GM12873 (cell line): Measurements from ENCODE around the gene RIMKLB.
A peak's percentile ranks its signal among the peaks of the same experiment; 100 is the strongest.

ENCODE experiments used
- CTCF ChIP-seq: IDR thresholded peaks from 2 replicates; pipeline ENCODE4 v1.5.1; 2012; ENCODE audit warnings: low read depth, mild to moderate bottlenecking, moderate library complexity, low read length, control low read depth; ENCODE audit not compliant: insufficient read depth; ENCODE audit errors: missing control alignments

Gene RIMKLB

GRCh38 chr12:8818526-8818925 is 120.7 kb downstream of the RIMKLB start:
- TF ChIP-seq CTCF = no peak

GRCh38 chr12:8819666-8819980 is 121.8 kb downstream of the RIMKLB start:
- no peak for TF ChIP-seq CTCF

- no peak for TF ChIP-seq CTCF
These were observed 123.8 kb downstream of the RIMKLB start for GRCh38 chr12:8821591-8821990.

- no peak for TF ChIP-seq CTCF
These were observed 124.5 kb downstream of the RIMKLB start, which contains the start of gene A2ML1 for GRCh38 chr12:8822298-8822697. Gene A2ML1, plus strand, starts transcription at chr12:8822621. Its CDS starts 31 bp downstream, at chr12:8822652.

GRCh38 chr12:8823565-8824300 is 125.9 kb downstream of the RIMKLB start:
- TF ChIP-seq CTCF = peak; percentile 30

GRCh38 chr12:8827551-8828256 is 129.9 kb downstream of the RIMKLB start:
- TF ChIP-seq CTCF = no peak

GRCh38 chr12:8828257-8829124 is 130.7 kb downstream of the RIMKLB start:
- TF ChIP-seq CTCF = no peak
